ENCODE data around the gene ASB2. TPM values are rescaled to one million over a fixed set of nuclear protein-coding genes. Genes with fewer than 3 reads are reported as not detected.

ASB2 gene
- total RNA-seq, 1 donor from 2014 or later: 21.6 TPM

- intact Hi-C loops (cut with micrococcal nuclease): loop anchor here (1.0 kb wide), 1 partner anchor 10 kb away; no protein-coding TSS in a partner anchor
- peaks cover 2% of the 10 kb centered on the region for H3K36me3 Mint-ChIP-seq (ENCODE audit: low read depth)
- peak overlapping the region; percentile 56 for H3K4me3 Mint-ChIP-seq
- H3K9me3 Mint-ChIP-seq: no peaks in the 10 kb centered on the region
- DNase-seq: peak; percentile 81
- H3K27me3 Mint-ChIP-seq: no peaks in the 10 kb centered on the region
- peaks cover 46% of the 10 kb centered on the region for H3K4me1 Mint-ChIP-seq
- H3K27ac Mint-ChIP-seq: peak overlapping the region; percentile 62
Measured at GRCh38 chr14:94011795-94012194, 35.4 kb upstream of the ASB2 start.

GRCh38 chr14:94010625-94011024, 34.3 kb upstream of the ASB2 start:
- peaks cover 2% of the 10 kb centered on the region for H3K36me3 Mint-ChIP-seq (ENCODE audit: low read depth)
- H3K4me3 Mint-ChIP-seq: no peak overlapping the region
- no peak overlapping the region for H3K27ac Mint-ChIP-seq
- peaks cover 48% of the 10 kb centered on the region for H3K4me1 Mint-ChIP-seq
- no peaks in the 10 kb centered on the region for H3K9me3 Mint-ChIP-seq
- no peak for DNase-seq
- intact Hi-C loops (cut with micrococcal nuclease): no loop called here
- no peaks in the 10 kb centered on the region for H3K27me3 Mint-ChIP-seq

GRCh38 chr14:94009767-94010166, 33.4 kb upstream of the ASB2 start:
- no peak for DNase-seq
- H3K27ac Mint-ChIP-seq: peak overlapping the region; percentile 48
- intact Hi-C loops (cut with micrococcal nuclease): no loop called here
- no peaks in the 10 kb centered on the region for H3K9me3 Mint-ChIP-seq
- peaks cover 51% of the 10 kb centered on the region for H3K4me1 Mint-ChIP-seq
- peaks cover 2% of the 10 kb centered on the region for H3K36me3 Mint-ChIP-seq (ENCODE audit: low read depth)
- H3K4me3 Mint-ChIP-seq: peak overlapping the region; percentile 49
- no peaks in the 10 kb centered on the region for H3K27me3 Mint-ChIP-seq

GRCh38 chr14:94008234-94008633, 31.9 kb upstream of the ASB2 start:
- no peak for DNase-seq
- Mint-ChIP-seq H3K27me3 (no peaks in the 10 kb centered on the region), H3K27ac (no peak overlapping the region), H3K4me1 (peaks cover 50% of the 10 kb centered on the region), H3K36me3 (ENCODE audit: low read depth) (no peaks in the 10 kb centered on the region), H3K4me3 (no peak overlapping the region), H3K9me3 (no peaks in the 10 kb centered on the region)
- intact Hi-C loops (cut with micrococcal nuclease): no loop called here

- H3K4me3 Mint-ChIP-seq: no peak overlapping the region
- peaks cover 44% of the 10 kb centered on the region for H3K4me1 Mint-ChIP-seq
- no peak overlapping the region for H3K27ac Mint-ChIP-seq
- H3K9me3 Mint-ChIP-seq: no peaks in the 10 kb centered on the region
- DNase-seq: peak; percentile 78
- H3K27me3 Mint-ChIP-seq: no peaks in the 10 kb centered on the region
- H3K36me3 Mint-ChIP-seq (ENCODE audit: low read depth): no peaks in the 10 kb centered on the region
- intact Hi-C loops (cut with micrococcal nuclease): loop anchor here (1.0 kb wide), 2 partner anchors 41 to 66 kb away; no protein-coding TSS in a partner anchor
Measured at GRCh38 chr14:94005324-94006073, 29.1 kb upstream of the ASB2 start.

GRCh38 chr14:94004015-94004414, 27.6 kb upstream of the ASB2 start:
- H3K27me3 Mint-ChIP-seq: no peaks in the 10 kb centered on the region
- H3K4me1 Mint-ChIP-seq: peaks cover 37% of the 10 kb centered on the region
- no peak overlapping the region for H3K4me3 Mint-ChIP-seq
- no peak for DNase-seq
- no peaks in the 10 kb centered on the region for H3K36me3 Mint-ChIP-seq (ENCODE audit: low read depth)
- intact Hi-C loops (cut with micrococcal nuclease): no loop called here
- no peaks in the 10 kb centered on the region for H3K9me3 Mint-ChIP-seq
- no peak overlapping the region for H3K27ac Mint-ChIP-seq

GRCh38 chr14:94003397-94003796, 27.0 kb upstream of the ASB2 start:
- intact Hi-C loops (cut with micrococcal nuclease): no loop called here
- peak overlapping the region; percentile 7 for H3K27ac Mint-ChIP-seq
- no peak overlapping the region for H3K4me3 Mint-ChIP-seq

GRCh38 chr14:94001501-94002396, 25.4 kb upstream of the ASB2 start:
- peak overlapping the region; percentile 32 for H3K4me3 Mint-ChIP-seq

More at GRCh38 chr14:94003397-94003796, 27.0 kb upstream of the ASB2 start:
- DNase-seq: no peak
- Mint-ChIP-seq H3K36me3 (ENCODE audit: low read depth) (no peaks in the 10 kb centered on the region), H3K9me3 (no peaks in the 10 kb centered on the region), H3K4me1 (peaks cover 38% of the 10 kb centered on the region), H3K27me3 (no peaks in the 10 kb centered on the region)

GRCh38 chr14:94001016-94001415, 24.6 kb upstream of the ASB2 start:
- intact Hi-C loops (cut with micrococcal nuclease): loop anchor here (1.0 kb wide), 2 partner anchors 25 to 62 kb away; partner anchors contain the start of gene ASB2
- H3K9me3 Mint-ChIP-seq: no peaks in the 10 kb centered on the region
- no peak for DNase-seq
- no peaks in the 10 kb centered on the region for H3K36me3 Mint-ChIP-seq (ENCODE audit: low read depth)
- no peaks in the 10 kb centered on the region for H3K27me3 Mint-ChIP-seq
- no peak overlapping the region for H3K27ac Mint-ChIP-seq
- no peak overlapping the region for H3K4me3 Mint-ChIP-seq
- H3K4me1 Mint-ChIP-seq: peaks cover 40% of the 10 kb centered on the region

More at GRCh38 chr14:94001501-94002396, 25.4 kb upstream of the ASB2 start:
- Mint-ChIP-seq H3K36me3 (ENCODE audit: low read depth) (no peaks in the 10 kb centered on the region), H3K9me3 (no peaks in the 10 kb centered on the region), H3K4me1 (peaks cover 39% of the 10 kb centered on the region), H3K27me3 (no peaks in the 10 kb centered on the region), H3K27ac (peak overlapping the region; percentile 77)
- intact Hi-C loops (cut with micrococcal nuclease): loop anchor here (1.0 kb wide), 2 partner anchors 25 to 62 kb away; partner anchors contain the start of gene ASB2
- peak; percentile 88 for DNase-seq

- H3K9me3 Mint-ChIP-seq: no peaks in the 10 kb centered on the region
- H3K36me3 Mint-ChIP-seq (ENCODE audit: low read depth): no peaks in the 10 kb centered on the region
- intact Hi-C loops (cut with micrococcal nuclease): no loop called here
- no peak for DNase-seq
- no peaks in the 10 kb centered on the region for H3K27me3 Mint-ChIP-seq
- H3K4me3 Mint-ChIP-seq: no peak overlapping the region
- H3K4me1 Mint-ChIP-seq: peaks cover 43% of the 10 kb centered on the region
- H3K27ac Mint-ChIP-seq: peak overlapping the region; percentile 36
Measured at GRCh38 chr14:94000267-94000666, 23.9 kb upstream of the ASB2 start.

- peaks cover 45% of the 10 kb centered on the region for H3K4me1 Mint-ChIP-seq
- no peaks in the 10 kb centered on the region for H3K27me3 Mint-ChIP-seq
- DNase-seq: no peak
- H3K36me3 Mint-ChIP-seq (ENCODE audit: low read depth): no peaks in the 10 kb centered on the region
- intact Hi-C loops (cut with micrococcal nuclease): no loop called here
- H3K4me3 Mint-ChIP-seq: no peak overlapping the region
- H3K9me3 Mint-ChIP-seq: no peaks in the 10 kb centered on the region
- peak overlapping the region; percentile 76 for H3K27ac Mint-ChIP-seq
Measured at GRCh38 chr14:93999573-93999972, 23.2 kb upstream of the ASB2 start.

- intact Hi-C loops (cut with micrococcal nuclease): no loop called here
- Mint-ChIP-seq H3K9me3 (no peaks in the 10 kb centered on the region), H3K27ac (peak overlapping the region; percentile 76), H3K4me1 (peaks cover 45% of the 10 kb centered on the region), H3K4me3 (no peak overlapping the region), H3K36me3 (ENCODE audit: low read depth) (no peaks in the 10 kb centered on the region), H3K27me3 (no peaks in the 10 kb centered on the region)
- no peak for DNase-seq
Measured at GRCh38 chr14:93998871-93999403, 22.6 kb upstream of the ASB2 start.

GRCh38 chr14:93997916-93998870, 21.8 kb upstream of the ASB2 start:
- no peak overlapping the region for H3K4me3 Mint-ChIP-seq
- no peaks in the 10 kb centered on the region for H3K36me3 Mint-ChIP-seq (ENCODE audit: low read depth)
- H3K27me3 Mint-ChIP-seq: no peaks in the 10 kb centered on the region
- intact Hi-C loops (cut with micrococcal nuclease): no loop called here
- no peaks in the 10 kb centered on the region for H3K9me3 Mint-ChIP-seq
- no peak for DNase-seq
- H3K27ac Mint-ChIP-seq: peak overlapping the region; percentile 58
- peaks cover 48% of the 10 kb centered on the region for H3K4me1 Mint-ChIP-seq

Data from activated CD4-positive, alpha-beta T cell treated with anti-CD3 and anti-CD28 coated beads, Interleukin-2, amount 10 ng/mL, durations not matched to agents 24 days and 14 days (primary cell).